Brain pericyte (primary cell): Measurements from ENCODE around the gene BATF.

Source experiments
- DNase-seq: peaks from one replicate; pipeline ENCODE4 v3.0.0-alpha.2; 2012; ENCODE audit warnings: low read depth, low spot score

Gene BATF

GRCh38 chr14:75531660-75532317, 9.5 kb downstream of the BATF start:
- DNase-seq: no peak

DNA sequence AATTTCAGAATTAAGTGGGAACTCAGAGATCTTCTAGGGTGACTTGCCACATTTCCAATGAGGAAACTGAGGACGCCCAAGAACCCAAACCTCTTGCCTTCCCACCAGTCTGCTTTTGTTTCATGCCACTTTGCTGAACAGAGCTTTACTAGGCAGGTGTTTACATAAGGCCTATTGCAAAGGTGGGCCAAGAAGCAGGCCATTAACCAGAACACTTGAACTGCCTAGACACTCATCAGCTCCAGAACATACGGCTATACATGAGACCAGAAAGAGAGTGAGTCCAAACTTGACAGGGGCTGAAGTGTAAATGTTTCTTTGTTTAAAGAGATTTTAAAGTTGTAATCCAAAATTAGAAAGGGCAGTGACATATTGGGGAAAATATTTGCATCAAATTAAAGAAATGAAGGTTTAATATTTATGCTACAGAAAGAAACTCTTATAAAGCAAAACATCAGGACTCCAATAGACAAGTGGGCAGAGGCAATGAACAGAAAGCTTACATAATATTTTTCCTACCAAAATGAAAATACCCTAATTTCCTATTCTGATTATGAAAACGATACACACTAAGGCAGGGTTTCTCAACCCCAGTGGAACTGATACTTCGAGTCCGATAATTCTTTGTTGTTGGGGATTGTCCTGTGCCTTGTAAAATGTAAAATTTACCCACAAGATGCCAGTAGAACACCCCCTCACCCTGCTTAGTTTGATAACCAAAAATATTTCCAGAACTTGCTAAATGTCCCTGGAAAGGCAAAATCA, 11.7 kb downstream of the BATF start:
- no peak for DNase-seq

DNA sequence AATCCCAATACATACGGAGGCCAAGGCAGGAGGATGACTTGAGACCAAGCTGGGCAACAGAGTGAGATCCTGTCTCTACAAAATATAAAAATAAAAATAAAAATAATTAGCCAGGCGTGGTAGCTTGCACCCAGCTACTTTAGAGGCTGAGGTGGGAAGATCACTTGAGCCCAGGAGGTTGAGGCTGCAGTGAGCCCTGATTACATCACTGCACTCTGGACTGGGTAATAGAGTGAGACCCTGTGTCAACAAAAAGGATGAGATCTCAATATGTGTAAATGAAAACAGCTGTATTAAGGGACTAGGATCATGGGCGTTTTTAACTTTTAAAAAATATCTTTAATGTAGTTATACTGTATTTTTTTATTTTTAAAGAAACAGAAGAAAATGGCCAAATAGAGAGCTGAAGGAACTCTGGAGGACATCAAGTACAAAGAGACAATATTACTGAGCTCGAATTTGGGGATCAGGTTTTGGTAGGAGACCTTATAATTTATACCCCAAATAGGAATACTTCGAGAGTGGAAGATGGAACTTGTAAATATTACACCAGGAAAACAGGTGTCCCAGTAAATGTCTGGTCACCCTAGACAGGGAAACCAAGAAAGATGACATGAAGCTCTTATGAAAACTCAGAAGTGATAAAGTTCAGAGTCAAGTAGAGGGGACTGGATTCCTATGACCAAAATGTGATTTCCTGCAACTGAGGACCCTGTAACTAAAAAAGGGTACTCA, 13.1 kb downstream of the BATF start:
- DNase-seq: no peak

DNA sequence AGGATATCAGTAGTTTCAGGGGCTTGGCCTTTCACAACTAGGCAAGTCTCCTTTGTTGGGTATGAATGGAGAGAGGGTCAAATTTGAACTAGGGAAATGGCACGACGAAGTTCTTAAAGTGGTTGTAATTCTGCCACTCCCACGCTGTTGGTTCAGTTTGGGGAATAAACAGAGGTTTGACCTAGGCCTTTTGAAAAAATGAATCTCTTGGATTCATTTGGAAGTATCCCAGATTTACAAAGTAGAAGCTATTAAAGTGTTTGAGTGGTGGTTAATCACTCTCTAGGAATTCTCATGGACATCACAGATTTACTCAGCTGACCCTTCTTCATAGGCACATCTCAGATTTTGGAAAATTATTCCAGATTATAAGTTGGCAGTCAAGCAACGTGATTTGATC, 14.8 kb downstream of the BATF start:
- DNase-seq: no peak

GRCh38 chr14:75539162-75539560, 16.9 kb downstream of the BATF start:
- no peak for DNase-seq

- DNase-seq: no peak
Measured at GRCh38 chr14:75539561-75540478, 17.6 kb downstream of the BATF start.

DNA sequence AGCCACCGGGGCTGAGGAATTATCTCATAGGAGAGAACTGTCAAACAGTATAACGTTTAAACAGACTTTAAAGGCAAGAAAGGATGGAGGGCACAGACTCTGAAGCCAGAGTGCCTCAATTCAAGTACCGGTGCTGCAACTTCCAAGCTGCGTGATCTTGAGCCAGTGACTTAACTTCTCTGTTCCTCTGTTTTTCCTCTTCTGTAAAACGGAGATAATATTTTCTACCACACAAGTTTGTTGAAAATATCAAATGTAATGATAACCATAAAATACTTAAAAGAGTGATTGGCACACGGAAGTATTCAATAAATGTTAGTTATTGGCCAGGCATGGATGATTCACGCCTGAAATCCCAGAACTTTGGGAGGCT, 18.2 kb downstream of the BATF start:
- no peak for DNase-seq

DNA sequence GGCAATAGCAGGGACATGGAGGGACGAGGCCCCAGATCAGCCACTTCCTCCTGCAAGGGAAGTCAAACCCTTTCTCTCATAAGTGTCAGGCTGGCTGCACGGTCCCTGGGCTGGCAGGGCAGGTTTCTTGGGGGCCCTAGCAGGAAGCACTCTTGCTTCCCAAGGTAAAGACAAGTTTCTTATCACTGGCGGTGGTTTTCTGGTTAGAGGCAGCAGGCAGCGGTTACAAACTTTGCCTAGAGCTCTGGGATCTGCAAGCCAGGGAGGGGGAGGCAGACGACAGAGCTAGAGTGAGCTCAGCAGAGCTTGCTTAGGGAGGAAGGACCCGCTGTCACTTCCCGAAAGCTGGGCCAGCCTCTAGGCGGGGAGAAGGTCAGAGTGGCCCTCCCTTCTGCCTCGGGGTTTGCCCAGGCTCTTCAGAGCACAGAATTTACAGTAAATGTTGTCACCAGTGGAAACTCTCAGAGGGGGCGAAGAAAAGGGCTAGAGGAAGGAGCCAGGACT, 20.4 kb downstream of the BATF start:
- DNase-seq: no peak

- DNase-seq: no peak
Measured at GRCh38 chr14:75543253-75543652, 21.0 kb downstream of the BATF start.

DNA sequence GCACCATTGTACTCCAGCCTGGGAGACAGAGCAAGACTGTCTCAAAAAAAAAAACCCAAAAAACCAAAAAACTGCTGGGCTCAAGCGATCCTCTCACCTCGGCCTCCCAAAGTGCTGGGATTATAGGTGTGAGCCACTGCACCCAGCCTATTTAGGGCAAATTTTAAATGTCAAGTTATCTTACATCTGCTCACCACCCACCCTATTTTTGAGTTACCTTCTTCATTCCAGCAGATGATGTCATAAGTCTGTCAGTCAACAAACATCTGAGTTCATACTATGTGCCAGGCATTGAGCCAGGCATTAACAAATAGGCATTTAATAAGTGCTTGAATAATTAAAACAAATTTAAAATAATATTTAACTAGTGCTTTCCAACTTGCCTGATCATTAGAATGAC, 21.5 kb downstream of the BATF start:
- no peak for DNase-seq

DNA sequence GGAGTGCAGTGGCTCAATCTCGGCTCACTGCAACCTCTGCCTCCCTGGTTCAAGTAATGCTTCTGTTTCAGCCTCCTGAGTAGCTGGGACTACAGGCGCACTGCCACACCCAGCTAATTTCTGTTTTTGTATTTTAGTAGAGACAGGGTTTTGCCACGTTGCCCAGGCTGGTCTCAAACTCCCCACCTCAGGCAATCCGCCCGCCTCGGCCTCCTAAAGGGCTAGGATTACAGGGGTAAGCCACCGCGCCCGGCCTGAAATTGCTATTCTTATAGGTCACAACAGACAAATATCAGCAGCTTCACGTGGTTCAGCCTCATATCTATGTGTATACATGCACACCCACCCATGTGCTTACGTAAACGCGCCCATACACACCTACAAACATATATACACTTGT, 23.6 kb downstream of the BATF start:
- DNase-seq: no peak

- DNase-seq: no peak
Measured at GRCh38 chr14:75547552-75548250, 25.4 kb downstream of the BATF start.

GRCh38 chr14:75548544-75548943, 26.3 kb downstream of the BATF start:
- DNase-seq: no peak

GRCh38 chr14:75549169-75549568, 26.9 kb downstream of the BATF start:
- DNase-seq: no peak

- DNase-seq: no peak
Measured at GRCh38 chr14:75551021-75551420, 28.8 kb downstream of the BATF start.

DNA sequence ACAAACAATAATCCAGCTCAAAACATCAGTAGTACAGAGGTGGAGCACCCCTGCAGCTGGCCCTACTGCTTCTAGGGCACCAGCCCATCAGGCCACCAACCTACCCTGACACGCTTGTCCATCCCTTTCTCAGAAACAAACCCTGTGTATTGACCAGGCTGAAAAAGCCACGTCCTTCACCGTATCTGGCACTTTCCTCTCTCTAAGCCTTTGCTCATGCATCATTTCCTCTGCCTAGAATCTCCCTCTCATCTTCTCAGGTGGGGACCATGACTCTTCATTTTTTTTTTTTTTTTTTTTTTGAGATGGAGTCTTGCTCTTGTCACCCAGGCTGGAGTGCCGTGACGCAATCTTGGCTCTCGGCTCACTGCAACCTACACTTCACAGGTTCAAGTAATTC, 30.9 kb downstream of the BATF start:
- no peak for DNase-seq

GRCh38 chr14:75553761-75554364, 31.6 kb downstream of the BATF start:
- no peak for DNase-seq

- no peak for DNase-seq
Measured at GRCh38 chr14:75554482-75554881, 32.2 kb downstream of the BATF start.

DNA sequence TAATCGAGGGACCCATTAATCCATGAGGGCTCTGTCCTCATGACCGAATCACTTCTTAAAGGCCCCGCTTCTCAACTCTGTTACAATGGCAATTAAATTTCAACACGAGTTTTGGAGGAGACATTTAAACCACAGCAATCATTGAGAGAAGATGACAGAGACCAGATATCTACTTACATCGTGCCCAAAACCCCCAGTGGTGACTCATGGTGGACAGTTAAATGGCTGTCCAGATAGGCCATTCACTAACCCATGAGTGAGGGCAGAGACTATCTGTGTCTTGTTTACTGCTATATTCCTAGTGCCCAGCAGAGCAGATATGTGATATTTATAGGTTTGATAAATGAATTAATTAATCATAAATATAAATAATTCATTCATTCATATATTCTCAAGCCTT, 36.2 kb downstream of the BATF start:
- DNase-seq: no peak

GRCh38 chr14:75559045-75559444, 36.8 kb downstream of the BATF start:
- DNase-seq: no peak
